ENCODE results near the gene ATP6V0D1.
"Not testable (repeated sequence)": the region's sequence is repeated elsewhere in the genome, so short reads cannot be mapped to it uniquely, and the experiment has no call there.

ATP6V0D1 gene

DNA sequence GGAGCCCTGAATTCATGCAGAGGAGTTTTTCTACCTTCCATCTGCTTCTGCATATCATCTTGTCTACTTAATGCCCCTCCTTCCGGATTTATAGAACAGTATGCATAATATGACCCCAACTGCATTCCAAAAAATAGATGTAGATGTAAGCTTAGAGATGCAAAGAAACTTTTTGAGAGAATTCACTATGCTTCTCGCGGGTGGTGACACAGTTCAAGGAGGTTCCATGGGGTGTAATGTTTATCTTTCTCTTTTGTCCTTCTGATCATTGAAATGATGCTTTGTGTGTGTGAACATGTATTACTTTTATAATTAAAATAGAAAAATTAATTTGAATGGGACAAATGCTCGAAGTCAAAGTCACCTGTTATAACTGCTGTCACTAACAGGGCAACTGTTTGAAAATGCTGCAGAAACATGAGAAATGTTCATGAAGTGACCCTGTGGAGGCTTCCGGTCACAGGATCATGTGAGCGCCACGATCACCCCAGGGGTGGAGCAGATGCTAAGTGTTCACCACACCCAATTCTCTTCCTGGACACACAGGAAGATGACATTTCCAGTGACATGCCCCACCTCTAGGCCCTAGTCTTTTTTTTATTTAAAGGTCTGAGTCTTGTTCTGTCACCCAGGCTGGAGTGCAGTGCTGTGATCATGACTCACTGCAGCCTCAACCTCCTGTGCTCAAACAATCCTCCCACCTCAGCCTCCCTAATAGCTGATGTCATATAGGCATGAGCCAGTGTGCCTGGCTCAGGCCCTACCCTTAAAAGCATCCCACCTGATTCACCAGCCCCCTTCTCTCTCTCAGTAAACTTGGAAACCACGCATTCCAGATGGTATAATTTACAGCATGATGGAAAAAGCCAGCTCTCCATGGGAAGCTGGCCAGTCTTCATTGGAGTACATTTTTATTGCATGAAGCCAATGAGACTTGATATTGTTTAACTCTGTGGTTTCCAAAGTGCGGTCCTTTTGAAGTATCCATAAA, 23.4 kb upstream of the ATP6V0D1 start:
- DNase-seq (ENCODE audit: low spot score): no peak

DNA sequence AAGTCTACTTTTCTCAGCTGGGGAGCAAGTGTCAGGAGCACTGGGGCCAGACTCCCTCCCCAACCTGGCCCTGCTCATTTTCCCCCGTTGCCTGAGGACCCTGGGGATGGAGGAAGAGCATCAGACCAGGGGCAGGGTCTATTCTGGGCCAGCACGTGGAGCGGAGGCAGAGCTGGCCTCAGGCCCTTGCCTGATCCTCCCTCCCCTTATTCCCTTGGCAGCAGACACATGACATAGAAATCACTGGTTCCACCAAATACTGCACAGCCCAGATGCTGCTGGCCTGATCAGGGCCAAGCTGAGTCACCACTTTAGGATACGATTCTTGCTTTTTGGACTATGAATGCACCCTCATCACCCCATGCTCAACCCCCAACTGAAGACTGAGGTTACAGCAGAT, 18.1 kb upstream of the ATP6V0D1 start:
- DNase-seq (ENCODE audit: low spot score): peak; percentile 51

DNA sequence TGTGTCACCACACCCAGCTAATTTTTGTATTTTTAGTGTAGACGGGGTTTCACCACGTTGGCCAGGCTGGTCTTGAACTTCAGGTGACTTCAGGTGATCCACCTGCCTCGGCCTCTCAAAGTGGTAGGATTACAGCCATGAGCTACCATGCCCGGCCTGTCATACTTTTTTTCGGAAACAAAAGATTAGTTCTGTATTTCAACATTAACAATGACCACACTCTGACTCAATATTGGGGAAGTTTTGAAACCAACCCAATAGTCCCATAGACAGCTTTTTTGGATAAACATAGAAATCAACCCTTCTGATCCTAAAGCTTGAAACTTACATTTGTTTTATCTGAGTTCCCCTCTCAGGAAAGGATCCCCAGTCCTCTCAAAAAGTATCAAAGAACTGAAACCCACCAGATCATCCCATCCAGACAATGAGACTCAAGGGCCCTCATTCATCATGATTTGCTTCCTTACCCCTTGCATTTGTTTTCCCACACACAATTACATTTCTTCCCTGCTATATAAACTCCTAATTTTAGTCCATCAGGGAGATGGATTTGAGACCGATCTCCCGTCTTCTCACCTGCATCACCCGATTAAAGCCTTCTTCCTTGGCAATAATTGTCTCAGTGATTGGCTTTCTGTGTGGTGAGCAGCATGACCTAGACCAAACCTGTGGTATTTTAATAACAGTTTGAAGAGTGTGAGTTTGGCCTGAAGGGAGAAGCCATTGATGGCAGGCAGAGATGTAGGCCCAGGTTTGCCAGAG, 9.6 kb upstream of the ATP6V0D1 start:
- no peak for DNase-seq (ENCODE audit: low spot score)

DNA sequence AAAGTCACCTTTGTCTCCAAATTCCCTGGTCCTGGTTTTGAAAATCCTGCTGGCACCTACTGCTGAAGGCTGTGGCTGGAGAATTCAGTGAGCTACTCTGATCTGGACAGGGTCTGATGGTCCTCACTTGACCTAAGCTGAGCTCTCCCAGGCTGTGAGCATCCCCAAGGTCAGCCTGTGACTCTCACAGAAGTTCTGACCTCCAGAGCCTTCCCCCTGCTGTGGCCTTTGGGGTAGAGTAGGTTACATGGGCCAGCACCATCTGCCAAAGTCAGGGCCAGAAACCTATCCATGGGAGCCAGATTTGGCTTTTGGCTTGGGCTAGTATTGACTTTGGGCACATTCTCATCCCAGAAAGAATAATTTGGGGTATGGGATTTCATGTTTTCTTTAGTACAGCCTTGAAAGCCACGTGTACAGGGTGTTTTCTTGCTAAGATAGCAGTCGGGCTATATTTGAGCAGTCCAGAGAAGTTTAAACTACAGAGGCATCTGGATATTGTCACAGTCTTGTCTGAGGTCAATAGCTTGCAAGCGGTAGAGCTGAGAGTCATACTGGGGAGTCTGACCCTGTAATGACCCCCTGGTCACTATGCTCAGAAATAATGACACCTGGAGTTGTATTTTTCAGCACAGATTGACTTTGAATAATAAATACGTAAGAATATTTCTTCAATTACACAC, 8.6 kb upstream of the ATP6V0D1 start:
- DNase-seq (ENCODE audit: low spot score): no peak

DNA sequence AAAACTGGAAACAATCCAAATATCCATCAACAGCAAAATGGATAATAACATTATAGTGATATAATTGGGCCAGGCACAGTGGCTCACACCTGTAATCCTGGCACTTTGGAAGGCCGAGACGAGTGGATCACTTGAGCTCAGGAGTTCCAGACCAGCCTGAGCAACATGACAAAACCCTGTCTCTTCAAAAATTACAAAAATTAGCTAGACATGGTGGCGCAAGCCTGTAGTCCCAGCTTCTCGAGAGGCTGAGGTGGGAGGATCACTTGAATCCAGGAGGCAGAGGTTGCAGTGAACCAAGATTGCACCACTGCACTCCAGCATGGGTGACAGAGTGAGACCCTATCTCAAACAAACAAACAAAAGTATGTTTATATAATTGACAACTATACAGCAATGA, 6.6 kb upstream of the ATP6V0D1 start:
- not testable (repeated sequence) for DNase-seq (ENCODE audit: low spot score)

DNA sequence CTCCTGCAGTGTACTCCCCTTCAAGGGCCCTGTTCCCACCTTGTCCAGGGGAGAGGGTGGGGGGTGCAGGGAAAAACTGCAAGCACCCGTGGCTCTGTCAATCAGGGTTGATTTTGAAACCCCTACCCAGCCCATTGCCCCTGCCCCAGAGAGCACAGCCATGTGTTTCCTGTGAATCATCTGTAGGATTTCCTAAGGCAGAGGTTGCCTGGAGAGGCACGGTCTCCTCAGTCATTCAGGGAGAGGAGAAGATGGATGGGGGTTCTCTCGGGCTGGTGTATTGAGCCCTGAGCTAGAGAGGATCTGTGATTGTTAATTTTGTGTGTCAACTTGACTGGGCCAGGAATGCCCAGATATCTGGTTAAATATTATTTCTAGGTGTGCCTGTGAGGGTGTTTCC, 5.8 kb upstream of the ATP6V0D1 start:
- DNase-seq (ENCODE audit: low spot score): no peak

DNA sequence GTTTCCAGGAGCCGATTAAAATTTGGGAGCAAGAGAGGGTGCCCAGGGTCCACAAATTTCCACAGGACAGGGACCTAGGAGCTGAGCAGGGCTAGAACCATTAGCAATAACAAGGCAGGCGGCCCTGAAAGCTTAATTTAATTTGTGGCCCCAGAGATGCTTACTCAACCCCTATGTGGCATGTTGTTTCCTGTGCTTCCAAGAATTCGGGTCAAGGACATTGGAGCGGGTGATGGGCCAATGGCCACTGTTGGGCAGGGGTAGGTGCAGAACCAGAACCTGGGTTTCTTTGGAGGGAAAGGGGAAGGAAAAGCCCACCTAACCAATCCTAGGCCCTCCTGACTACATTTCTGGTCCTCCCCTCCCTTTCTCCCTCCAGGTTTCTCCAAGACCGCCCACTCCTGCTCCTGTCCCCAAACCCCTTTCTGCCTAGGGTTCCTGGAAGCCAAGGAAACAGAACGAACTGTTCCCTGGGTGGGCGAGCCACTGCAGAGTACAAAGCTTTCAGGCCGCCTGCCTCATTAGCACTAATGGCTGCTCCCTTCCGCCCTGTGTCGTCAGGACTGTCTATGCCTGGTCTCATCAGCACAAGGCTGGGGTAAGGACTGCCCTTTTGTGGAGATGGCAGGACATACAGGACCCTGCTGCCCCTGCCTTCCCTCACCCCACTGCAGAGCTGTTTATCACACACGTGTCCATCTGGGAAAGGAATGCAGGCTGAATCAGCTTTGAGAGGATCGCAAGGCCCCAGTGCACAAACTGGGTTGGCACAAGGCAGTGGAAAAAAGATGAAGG, 3.0 kb upstream of the ATP6V0D1 start:
- no peak for DNase-seq (ENCODE audit: low spot score)

DNA sequence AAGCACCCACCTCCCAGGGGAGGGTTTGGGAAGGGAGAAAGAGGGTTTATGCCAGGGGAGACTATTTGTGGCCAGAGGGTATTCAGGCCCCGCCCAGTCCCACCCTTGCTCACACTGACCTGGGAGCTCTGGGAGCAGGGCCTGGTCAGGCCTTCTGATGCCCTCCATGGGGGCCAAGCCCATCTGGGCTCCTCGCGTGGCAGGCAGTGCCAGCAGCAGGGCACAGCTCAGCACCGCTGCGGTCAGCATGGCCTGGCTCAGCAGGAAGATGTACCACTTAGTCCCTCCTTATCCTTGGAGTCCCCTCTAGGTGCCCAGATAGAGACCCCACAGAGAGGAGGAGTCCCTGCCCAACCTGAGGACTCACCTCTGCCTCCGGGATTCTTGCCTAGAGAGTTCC, 2.2 kb upstream of the ATP6V0D1 start, which contains the start of gene AGRP:
Gene AGRP, minus strand, starts transcription at position 398 of the 400 bp plus-strand sequence. Its CDS starts 149 bp downstream, at position 249.
- no peak for DNase-seq (ENCODE audit: low spot score)

DNA sequence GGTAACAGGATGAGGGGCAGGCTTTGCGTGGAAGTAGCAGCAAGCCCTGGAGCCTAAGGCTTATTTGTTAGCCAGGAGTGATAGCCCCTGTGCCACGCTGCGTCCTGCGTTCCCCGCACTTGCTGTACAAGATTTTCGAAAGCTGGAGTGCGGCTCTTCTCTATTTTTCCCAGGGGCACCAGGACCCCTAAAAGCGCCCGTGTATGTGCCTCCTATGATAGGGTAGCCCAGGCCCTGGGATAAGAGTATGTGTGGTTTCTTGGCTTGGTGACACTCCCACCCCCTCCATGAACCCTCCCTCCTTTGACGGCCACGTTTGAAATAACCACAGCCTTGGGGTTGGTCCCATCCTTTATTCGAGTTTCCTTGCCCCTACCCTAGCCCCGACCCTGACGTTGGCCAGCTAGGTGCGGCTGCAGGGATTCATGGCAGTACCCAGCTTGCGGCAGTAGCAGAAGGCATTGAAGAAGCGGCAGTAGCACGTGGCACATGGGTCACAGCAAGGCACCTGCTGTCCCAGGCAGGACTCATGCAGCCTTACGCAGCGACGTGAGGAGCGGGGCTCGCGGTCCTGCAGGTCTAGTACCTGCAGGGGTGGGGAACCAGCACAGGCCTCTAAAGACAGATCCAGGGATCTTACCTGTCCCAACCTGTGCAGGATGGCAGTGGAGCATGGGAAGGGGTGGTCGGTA, 1.4 kb upstream of the ATP6V0D1 start:
- no peak for DNase-seq (ENCODE audit: low spot score)

DNA sequence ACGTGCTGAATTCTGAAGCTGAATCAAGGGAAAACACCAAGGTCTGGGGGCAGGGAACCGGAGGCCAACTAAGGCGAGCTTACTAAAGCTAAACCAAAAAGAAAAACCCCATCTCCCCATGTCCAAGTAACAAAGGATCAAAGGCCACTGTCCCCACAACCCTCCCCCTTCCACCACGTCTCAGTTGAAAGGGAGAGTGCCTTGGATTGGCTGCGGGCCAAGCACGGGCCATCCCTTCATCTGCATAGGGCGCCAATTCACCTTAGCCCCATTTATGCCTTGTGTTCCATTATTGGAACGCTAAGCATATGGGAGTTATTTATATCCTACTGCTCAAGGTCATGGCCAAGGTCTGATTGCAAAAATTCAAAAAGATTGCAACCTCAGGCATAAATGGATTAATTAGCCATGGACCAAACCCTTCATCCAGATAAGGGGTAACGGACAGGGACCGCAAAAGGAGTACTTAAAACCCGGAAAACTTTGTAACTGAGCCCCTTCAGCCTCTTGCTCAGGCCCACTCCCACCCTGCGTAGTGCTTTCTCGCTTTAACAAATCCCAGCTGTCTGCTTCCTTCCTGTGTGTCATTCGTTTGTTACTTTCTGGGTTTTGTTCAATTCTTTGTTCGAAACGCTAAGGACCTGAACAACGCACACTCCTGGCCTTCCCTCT, 740 bp upstream of the ATP6V0D1 start:
- DNase-seq (ENCODE audit: low spot score): no peak

DNA sequence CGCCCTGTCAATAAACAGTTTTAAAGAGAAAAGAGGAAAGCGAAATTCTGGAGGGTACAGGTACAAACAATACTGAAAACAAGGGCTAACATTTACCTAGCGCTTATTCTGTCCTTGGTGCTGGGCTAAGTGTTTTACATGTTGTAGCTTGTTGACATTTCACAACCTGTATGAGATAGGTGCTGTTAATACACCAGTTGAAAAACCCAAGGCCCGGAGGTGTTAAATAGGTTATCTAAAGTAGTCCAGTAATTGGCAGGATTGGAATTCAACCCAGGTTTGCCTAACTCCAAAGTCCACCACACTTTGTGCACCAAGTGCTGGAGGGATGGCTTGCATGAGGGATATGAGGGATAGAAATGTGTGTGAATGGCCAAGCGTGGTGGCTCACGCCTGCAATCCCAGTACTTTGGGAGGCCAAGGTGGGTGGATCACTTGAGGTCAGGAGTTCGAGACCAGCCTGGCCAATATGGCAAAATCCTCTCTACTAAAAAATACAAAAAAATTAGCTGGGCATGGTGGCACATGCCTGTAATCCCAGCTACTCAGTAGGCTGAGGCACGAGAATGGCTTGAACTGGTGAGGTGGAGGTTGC, 2.9 kb downstream of the ATP6V0D1 start:
- DNase-seq (ENCODE audit: low spot score): no peak

DNA sequence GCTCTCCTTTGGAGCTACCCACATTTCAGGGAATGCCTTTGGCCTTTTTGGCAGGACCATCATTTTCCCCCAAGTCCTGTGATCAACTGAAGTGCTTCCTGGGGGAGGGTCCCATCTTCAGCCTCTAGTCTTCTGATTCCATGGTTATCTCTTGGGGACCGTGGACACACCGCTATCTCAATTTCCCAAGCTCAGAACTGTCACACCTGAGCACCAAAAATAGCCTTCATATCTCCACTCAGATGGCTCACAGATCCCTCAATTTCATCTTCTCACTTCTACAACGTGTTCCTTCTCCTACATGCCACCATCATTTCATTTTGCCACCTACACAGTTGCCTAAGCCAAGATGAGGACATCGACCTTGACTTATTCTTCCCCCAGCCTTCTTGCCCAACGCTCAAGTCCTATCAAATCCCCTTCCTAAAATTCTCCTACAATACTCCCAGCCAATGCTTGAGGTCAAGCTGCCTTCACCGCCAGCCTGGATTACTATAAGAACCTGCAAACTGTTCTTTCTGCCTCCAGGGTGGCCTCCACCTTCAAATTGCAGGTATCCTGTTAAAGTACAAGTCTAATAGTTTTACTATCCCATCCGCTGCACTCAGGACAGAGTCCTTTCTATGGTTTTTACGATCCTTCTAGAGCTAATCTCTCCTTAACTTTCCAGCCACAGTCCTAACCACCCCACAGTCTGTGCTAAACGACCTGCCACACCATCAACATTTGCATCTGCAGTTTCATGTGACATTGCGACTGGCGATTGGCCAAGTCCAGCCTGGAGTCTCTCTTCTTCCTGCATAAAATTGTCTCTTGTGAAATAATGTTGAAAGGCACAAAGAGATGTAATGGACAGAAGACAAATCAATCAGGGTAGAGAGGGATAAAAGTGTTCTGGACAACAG, 6.2 kb downstream of the ATP6V0D1 start:
- no peak for DNase-seq (ENCODE audit: low spot score)

DNA sequence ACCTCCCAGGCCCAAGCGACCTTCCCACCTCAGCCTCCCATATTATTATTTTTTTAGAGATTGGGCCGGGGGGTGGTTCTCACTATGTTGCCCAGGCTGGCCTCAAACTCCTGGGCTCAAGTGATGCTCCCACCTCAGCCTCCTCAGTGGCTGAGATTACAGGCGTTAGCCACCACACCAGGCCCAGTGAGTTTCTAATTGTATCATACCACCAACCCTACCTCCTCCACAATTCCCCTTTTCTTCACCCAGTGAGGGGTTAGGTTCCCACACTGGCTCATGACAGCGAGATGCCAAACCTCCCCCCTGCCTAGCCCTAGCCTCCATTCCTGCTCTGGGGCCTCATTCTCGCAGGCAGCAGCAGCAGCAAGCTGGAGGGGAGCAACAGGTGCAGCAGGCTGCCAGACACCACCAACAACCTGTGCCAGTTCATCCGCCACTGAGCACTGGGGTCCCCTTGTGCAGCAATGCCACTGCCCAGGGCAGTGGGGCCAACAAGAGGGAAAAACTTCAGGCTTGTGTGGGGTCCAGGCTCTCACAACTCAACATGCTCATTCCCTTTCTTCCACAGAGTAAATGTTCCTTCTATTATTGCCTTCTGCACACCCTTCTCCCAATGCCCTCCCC, 9.1 kb downstream of the ATP6V0D1 start:
- no peak for DNase-seq (ENCODE audit: low spot score)

DNA sequence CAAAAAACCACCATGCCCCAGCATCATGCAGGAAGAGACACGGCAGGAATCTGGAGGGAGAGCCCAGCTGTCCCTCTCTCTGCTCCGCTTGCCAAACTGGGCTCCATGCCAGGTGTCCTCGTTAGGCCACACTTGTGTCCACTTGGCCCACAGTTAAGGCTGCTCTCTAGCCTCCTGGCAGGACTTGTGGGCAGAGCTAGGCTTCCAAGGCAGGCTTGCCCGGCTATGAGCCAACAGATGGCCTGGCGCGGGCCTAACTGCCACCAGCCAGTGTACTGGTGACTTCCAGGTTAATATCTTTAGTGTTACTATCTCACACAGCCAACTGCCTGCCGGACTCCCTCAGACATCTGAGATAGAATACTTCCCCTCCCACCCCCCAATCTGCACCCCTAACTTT, 10.6 kb downstream of the ATP6V0D1 start:
- peak; percentile 40 for DNase-seq (ENCODE audit: low spot score)

DNA sequence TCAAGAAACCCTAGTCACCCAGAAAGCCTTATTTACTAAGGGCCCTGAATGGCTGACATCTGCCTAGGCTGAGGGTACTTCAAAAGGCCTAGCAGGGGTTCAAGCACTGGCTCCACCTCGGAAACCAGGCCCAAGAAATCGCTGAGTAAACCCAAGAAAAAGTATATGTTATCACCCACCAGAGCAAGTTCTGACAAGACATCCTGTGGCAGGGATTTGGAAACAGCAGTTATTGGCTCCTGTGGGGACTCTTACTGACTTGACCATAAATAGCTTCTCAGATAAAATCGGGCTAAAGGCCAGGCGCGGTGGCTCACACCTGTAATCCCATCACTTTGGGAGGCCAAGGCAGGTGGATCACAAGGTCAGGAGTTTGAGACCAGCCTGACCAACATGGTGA, 12.2 kb downstream of the ATP6V0D1 start:
- no peak for DNase-seq (ENCODE audit: low spot score)

DNA sequence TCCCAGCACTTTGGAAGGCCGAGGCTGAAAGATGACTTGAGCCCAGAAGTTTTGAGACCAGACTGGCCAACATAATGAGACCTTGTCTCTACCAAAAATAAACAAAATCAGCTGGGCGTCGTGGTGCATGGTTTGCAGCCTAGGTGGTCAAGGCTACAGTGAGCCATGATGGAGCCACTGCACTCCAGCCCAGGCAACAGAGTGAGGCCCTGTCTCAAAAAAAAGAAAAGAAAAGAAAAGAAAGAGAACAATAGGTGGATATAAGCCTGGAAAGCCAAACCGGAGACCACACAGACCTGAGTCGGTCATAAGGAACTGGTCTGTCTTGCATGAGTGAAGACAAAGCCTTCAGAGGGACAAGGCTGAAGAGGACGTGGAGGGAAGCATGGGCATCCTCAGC, 14.4 kb downstream of the ATP6V0D1 start:
- DNase-seq (ENCODE audit: low spot score): no peak

DNA sequence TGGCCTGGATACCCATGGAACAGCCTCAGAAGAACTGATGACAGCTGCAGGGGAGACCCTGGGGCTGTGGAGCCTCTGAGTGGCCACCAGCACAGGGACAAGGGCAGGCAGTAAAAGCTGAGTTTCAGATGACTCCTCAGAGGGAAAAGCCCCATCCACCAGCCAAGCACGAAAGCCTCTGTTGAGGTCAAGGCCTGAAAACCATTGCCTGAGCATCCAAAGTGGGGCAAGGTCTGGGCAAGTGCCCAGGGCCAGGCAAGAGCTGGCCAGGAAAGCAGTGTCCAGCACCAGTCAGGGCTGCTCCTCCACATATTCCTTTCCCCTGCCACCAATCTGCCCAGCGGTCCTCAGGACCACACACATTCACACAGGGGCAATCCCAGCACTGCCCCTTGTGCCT, 16.4 kb downstream of the ATP6V0D1 start:
- no peak for DNase-seq (ENCODE audit: low spot score)

DNA sequence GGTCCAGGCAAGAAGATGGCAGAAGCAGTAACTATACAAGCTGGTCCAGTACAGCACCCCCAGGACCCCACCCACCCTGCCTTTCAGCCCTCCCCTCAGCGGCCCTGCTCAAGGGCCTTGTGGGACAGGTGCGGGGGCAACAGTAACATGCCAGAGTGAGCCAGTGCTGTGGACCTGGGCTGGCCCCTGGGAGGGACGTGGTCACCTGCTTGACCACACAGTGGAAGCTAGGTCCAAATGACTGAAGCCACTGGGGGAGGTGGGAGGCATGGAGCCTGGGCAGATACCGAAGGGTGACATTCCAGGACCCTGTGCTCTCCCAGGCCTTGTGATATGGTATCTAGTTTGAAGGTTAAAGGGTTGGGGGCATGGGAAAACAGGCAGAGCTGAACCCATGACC, 17.3 kb downstream of the ATP6V0D1 start:
- no peak for DNase-seq (ENCODE audit: low spot score)
